ENCODE data around the gene TRHDE.

The TRHDE gene

GRCh38 chr12:72272091-72272661 is at the start of gene TRHDE:
Gene TRHDE, plus strand, starts transcription at chr12:72272370. Its CDS starts 274 bp downstream, at chr12:72272644.
- no peak for DNase-seq

GRCh38 chr12:72226510-72226909 is 45.7 kb upstream of the TRHDE start:
- no peak for DNase-seq

GRCh38 chr12:72228424-72228823 is 43.7 kb upstream of the TRHDE start:
- no peak for DNase-seq

- no peak for DNase-seq
Observed at GRCh38 chr12:72230589-72230988, 41.6 kb upstream of the TRHDE start.

GRCh38 chr12:72234886-72235285 is 37.3 kb upstream of the TRHDE start:
- DNase-seq: no peak

GRCh38 chr12:72236071-72236705 is 36.0 kb upstream of the TRHDE start:
- DNase-seq: no peak

GRCh38 chr12:72241552-72241951 is 30.6 kb upstream of the TRHDE start:
- DNase-seq: no peak

- DNase-seq: no peak
Observed at GRCh38 chr12:72242946-72243345, 29.2 kb upstream of the TRHDE start.

- no peak for DNase-seq
Observed at GRCh38 chr12:72246370-72246769, 25.8 kb upstream of the TRHDE start.

GRCh38 chr12:72250346-72250745 is 21.8 kb upstream of the TRHDE start:
- DNase-seq: no peak

GRCh38 chr12:72256725-72257124 is 15.4 kb upstream of the TRHDE start:
- no peak for DNase-seq

- DNase-seq: no peak
Observed at GRCh38 chr12:72261885-72262284, 10.3 kb upstream of the TRHDE start.

- no peak for DNase-seq
Observed at GRCh38 chr12:72264548-72265175, 7.5 kb upstream of the TRHDE start.

GRCh38 chr12:72267974-72268373 is 4.2 kb upstream of the TRHDE start:
- DNase-seq: no peak

- DNase-seq: no peak
Observed at GRCh38 chr12:72268386-72268785, 3.8 kb upstream of the TRHDE start.

GRCh38 chr12:72269491-72269890 is 2.7 kb upstream of the TRHDE start:
- DNase-seq: no peak

GRCh38 chr12:72270246-72270645 is 1.9 kb upstream of the TRHDE start:
- no peak for DNase-seq

- DNase-seq: no peak
Observed at GRCh38 chr12:72270961-72271360, 1.2 kb upstream of the TRHDE start.

- no peak for DNase-seq
Observed at GRCh38 chr12:72271451-72272090, 599 bp upstream of the TRHDE start.

- no peak for DNase-seq
Observed at GRCh38 chr12:72272731-72273498, 745 bp downstream of the TRHDE start.

GRCh38 chr12:72273499-72273837 is 1.3 kb downstream of the TRHDE start:
- no peak for DNase-seq

- DNase-seq: no peak
Observed at GRCh38 chr12:72273851-72274351, 1.7 kb downstream of the TRHDE start.

- no peak for DNase-seq
Observed at GRCh38 chr12:72274931-72275330, 2.8 kb downstream of the TRHDE start.
